ENCODE results near the gene EDIL3. TPM values are rescaled to one million over a fixed set of nuclear protein-coding genes. Genes with fewer than 3 reads are reported as not detected.
A peak's percentile ranks its signal among the peaks of the same experiment; 100 is the strongest.

The EDIL3 gene
- total and polyA plus RNA-seq, 2 of the 13 experiments (the other 11 are each of a cell fraction or from before 2014, with no cell fraction given): 0.01 TPM; not detected in 1

DNA sequence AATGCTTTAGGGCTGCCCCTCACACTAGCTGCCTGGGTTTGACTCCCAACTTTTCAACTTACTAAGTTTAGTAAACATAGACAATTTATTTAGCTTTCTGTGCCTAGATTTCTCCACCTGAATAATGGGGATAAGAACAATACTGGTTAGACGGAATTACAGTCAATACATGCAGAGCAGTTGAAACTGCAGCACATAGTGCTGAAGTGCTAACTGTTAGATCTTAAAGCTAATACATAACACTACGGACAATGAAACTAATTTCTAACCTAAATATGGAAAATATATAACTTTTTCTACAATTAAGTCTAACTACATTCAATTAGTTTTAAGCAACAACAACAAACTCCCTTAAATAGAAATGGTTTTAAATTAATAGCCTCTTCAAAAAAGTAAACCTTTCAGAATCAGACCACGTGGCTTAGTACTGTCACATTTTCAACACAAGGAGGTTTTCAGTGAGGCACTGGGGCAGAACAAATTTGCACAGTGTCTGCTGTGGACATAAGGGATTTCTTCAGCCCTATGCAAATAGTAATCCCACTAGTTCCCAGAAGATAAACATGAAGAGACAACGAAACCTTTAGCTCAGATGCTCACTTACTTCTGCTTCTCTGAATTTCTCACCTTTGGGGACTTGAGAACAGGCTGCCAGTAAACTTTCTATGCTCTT, 293.4 kb downstream of the EDIL3 start (continued):
- TF ChIP-seq, protein P1, sequence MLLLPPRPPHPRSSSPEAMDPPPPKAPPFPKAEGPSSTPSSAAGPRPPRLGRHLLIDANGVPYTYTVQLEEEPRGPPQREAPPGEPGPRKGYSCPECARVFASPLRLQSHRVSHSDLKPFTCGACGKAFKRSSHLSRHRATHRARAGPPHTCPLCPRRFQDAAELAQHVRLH (CRISPR knock-in tag; IDR thresholded peaks at IDR 0.05; ENCODE audit: borderline replicate concordance, low read depth): 0 out of 2 replicates have a peak, but pooled peaks have one; percentile 40
- TF ChIP-seq PAXIP1 (CRISPR knock-in tag; conservative IDR thresholded peaks at IDR 0.05): peak; percentile 82
- peak; percentile 85 for TF ChIP-seq ARNTL (CRISPR knock-in tag; IDR thresholded peaks at IDR 0.05)
- peak; percentile 25; the same call in 1 of the 2 replicates for TF ChIP-seq STAT5B (CRISPR knock-in tag; IDR thresholded peaks at IDR 0.05)
- peak; percentile 73 for TF ChIP-seq NR2F6 (IDR thresholded peaks at IDR 0.05)
- peak; percentile 50 for TF ChIP-seq NR2F6 (CRISPR knock-in tag; IDR thresholded peaks at IDR 0.05)
- no peak for TF ChIP-seq ZNF709 (CRISPR knock-in tag; IDR thresholded peaks at IDR 0.05)
- peak; percentile 97 for TF ChIP-seq AHDC1 (CRISPR knock-in tag; IDR thresholded peaks at IDR 0.05; ENCODE audit: borderline replicate concordance)
- peak; percentile 91 for TF ChIP-seq TBX2 (CRISPR knock-in tag; IDR thresholded peaks at IDR 0.05; ENCODE audit: borderline replicate concordance)
- peak; percentile 87 for TF ChIP-seq NCOA2 (CRISPR knock-in tag; IDR thresholded peaks at IDR 0.05)
- peak; percentile 97; the same call in 1 of the 2 replicates for TF ChIP-seq MBD4 (IDR thresholded peaks at IDR 0.05; ENCODE audit: borderline replicate concordance, low read length)
- TF ChIP-seq FOXK1 (CRISPR knock-in tag; IDR thresholded peaks at IDR 0.05; ENCODE audit: borderline replicate concordance, low read depth): peak; percentile 94
- no peak for TF ChIP-seq NCOA1 (CRISPR knock-in tag; IDR thresholded peaks at IDR 0.05)
- no peak for TF ChIP-seq PAWR (CRISPR knock-in tag; IDR thresholded peaks at IDR 0.05; ENCODE audit: borderline replicate concordance)
- peak; percentile 31; the same call in 1 of the 2 replicates for TF ChIP-seq CEBPB (IDR thresholded peaks at IDR 0.05; ENCODE audit: borderline replicate concordance, low read depth, low read length)
- no peak for TF ChIP-seq ARNT2 (CRISPR knock-in tag; IDR thresholded peaks at IDR 0.05; ENCODE audit: low read depth)
- TF ChIP-seq TSC22D2 (CRISPR knock-in tag; IDR thresholded peaks at IDR 0.05; ENCODE audit: borderline replicate concordance): no peak

Measured in HepG2 (cell line).